Astrocyte of the hippocampus (primary cell): ENCODE data around the gene ZNF483.
A peak's percentile ranks its signal among the peaks of the same experiment; 100 is the strongest.
"Not testable (repeated sequence)": the region's sequence is repeated elsewhere in the genome, so short reads cannot be mapped to it uniquely, and the experiment has no call there.

ENCODE experiments used
- DNase-seq: peaks from one replicate; pipeline ENCODE4 v3.0.0; 2011; ENCODE audit warnings: low read depth, low spot score

ZNF483 gene

DNA sequence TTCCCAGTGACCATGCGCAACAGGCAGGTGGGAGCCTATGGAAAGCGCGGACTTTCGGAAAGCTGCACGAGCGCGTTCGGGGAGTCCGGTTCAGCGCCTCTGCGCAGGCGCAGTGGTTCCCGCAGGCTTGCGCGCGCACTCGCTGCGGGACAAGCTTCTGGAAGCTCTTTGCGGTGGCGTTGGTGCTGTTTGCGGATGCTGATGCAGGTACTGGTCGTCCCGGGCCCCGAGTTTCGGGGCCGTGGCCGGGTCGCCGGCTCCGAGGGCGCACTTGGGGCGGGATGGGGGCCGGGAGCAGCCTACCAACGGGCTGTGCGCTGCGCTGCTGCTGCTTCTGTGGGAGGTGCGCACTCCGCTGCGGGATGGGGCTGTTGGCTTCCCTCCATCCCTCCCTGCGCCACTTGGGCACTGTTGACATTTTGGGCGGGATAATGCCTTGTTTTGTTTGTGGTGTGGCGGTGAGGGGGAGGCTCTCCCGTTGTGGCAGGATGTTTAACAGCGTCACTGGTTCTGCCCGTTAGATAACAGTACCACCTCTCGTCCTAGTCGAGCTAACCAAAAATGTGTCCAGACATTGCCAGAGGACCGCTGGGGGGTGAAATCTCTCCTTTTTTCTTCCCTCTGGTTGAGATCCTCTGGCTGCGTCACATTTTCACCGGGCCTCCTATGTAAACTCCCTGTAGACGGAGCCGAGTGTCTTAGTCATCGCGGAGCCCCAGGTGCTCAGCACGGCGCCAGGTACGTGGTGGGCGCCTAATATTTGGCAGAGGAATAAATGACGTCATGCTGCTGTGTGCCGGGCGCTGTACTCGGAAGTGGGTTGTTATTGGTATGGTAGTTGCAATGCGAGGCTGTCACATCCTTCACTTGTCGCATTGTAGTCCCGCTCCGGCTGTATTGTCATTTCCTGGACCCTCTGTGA, at the start of gene ZNF483:
TSS of gene ZNF483 (plus strand) at position 124 of the 922 bp plus-strand sequence. CDS start 2,217 bp downstream, outside the sequence.
- DNase-seq, result peak; percentile 88

DNA sequence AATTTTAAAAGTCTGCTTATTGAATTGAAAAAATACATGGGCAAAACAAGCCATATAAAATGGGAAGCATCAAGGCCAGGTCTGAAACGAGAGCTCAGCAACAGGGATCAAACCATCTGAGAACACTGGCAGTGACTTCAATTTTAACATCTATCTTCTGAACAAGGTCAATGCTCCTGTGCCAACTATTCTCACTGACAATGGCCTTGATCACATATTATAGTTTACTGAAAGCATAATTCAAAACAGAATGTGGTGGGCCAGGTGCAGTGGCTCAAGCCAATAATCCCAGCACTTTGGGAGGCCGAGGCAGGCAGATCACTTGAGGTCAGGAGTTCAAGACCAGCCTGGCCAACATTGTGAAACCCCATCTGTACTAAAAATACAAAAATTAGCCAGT, 49.8 kb upstream of the ZNF483 start:
- no peak for DNase-seq

DNA sequence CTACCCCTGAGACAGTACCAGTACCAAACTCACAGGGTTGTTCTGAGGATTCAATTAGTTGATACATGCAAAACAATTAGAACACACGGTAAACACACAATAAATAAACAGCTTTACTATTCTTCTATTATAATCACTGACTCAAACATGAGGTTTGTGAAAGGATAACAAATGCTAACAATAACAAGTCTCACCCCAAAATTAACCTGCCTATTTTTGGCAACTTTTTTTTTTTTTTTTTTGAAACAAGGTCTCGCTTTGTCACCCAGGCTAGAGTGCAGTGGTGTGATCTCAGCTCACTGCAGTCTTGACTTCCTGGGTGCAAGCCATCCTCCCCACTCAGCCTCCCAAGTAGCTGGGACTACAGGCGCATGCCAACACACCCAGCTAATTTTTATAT, 47.3 kb upstream of the ZNF483 start:
- no peak for DNase-seq

DNA sequence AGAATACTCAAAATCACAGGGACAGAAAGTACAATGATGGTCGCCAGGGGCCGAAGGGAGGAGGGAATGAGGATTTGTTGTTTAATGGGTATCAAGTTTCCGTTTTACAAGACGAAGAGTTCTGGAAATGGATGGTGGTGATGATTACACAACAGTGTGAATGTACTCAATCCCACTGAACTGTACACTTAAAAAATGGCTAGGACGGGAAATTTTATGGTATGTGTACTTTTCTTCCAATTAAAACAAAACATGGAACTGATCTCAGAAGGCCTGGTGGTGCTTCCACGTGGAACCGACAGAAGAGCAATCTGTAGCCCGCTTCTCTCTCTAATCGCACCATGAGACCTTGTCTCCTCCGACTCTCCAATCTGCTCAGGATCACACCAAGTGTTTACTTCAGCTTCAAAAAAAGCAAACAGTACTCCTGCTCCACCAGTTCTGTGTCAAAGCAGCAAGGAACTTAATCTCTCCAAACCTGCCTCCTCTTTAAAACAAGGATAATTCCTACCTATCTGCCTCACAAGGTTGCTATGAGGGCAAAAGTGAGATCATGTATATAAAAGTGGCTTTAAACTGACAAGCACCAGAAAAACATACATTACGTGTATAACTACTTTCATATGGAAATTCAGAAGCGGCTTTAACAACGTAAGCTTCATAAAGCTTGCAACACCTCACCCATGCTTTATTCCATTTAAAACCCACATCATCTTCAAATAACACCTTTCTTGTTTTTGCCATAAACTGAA, 42.9 kb upstream of the ZNF483 start:
- DNase-seq, result no peak

DNA sequence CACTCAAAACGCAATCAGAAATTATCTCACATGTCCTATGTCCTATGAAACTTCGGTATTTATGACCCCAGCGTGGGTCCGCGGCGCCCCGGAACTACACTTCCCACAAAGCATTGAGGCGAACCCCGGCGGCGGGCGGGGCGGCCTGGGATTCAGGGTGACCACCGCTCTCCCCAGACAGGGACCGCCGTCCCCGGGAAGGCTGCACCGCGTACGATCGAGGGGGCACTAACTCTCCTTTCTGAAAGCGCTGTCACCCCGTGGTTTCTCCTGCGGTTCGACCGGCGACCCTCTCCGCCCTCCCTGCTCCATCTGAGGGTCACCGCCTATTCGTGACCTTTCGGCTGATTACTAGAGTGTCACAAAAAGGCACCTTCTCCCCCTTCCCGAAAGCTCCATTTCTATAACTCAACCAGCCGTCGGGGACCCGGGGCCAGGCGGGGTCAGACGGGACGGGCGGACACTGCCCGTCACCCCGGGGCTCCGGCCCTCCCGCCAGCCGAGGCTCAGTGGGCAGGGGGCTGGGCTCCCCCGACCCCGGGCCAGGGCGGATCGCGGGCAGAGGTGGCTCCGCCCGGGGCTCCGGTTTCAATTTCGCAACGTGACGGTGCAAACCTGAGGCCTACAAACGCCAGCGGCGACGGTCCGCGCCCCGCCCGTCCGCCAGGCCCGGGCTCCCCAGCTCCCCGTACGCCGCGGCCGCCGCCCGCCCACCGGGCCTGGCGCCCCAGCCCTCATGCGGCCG, 42.1 kb upstream of the ZNF483 start:
- peak; percentile 86 for DNase-seq

DNA sequence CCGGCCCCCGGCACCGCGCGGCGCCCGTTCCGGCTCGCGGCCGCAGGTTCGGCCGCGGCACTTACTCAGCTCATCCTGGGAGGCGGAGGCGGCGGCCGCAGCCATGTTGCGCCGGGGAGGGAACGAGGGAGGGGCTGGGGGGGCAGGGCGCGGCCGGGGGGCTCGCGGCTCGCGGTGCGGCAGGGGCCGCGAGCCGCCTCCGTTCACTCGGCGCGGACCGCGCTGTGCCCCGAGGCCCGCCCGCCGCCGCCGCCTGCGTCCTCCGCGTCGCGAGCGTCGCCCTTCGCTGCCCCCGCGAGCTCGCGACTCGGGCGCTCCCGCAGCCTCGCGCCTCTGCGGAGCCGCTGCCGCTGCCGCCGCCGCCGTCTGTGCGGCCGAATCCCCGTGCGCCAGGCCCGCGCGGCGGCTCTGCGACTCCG, 41.5 kb upstream of the ZNF483 start:
- no peak for DNase-seq

DNA sequence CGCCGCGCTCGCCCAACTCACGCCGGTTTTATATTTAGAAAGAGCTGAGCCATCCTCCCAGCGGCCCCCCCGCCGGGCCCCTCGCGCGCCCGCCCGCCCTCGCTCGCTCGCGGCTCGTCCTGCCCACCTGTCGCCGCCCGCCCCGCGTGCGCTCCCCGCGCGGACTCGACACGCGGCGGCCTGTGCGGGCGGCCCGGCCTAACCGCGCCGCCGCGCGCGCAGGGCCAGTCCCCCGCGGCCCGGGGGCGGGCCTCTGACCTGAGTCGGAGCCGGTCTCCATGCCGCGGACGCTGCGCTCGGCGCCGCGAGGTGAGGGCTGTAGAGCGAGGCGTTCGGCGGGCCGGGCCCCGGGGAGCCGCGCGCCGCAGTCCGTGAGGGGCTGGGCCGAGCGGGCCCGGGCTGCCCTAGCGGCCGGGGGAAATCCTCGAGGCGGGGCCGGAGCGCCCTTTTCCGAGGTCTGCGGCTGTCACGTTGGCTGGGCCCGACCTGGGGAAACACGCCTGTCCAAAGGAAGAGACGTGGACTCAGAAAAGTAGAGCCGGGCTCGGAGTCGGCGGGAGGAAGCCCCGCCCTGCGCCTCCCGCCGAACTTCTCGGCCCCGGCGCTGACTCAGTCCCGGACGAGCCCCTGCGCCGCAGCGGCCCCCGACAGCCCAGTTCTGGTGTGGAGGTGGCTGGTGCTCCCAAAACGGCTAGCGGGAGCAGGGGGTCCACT, 41.0 kb upstream of the ZNF483 start, which contains the start of gene ECPAS:
TSS of gene ECPAS (minus strand) at position 526 of the 714 bp plus-strand sequence. CDS start 11,465 bp downstream, outside the sequence.
- peak; percentile 89 for DNase-seq

DNA sequence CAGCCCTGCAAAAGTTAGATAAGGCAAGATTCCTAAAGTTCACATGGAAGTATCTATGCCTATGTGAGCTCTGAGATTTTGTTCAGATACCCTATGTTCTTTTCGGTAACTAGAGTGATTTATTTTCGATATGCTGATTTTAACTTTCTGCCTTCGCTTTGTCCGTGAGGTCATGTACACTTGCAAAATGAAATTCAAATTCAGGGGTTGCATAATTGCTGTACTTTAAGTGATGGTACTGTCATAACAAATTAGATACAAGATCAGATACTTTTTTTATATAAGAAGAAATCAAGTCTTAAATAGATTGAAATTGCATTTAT, 40.4 kb upstream of the ZNF483 start:
- no peak for DNase-seq

DNA sequence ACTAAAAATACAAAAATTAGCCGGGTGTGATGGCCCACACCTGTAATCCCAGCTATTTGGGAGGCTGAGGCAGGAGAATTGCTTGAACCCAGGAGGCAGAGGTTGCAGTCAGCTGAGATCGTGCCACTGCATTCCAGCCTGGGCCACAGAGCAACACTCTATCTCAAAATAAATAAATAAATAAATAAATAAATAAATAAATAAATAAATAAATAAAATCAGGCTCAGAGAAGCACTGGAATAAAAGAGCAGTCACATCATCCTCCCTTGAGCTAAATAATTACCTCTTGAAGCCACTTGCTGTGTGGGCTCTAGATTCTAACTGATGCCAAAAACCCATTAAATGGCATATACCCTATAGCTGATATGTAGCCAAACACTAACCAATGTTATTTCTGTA, 27.8 kb upstream of the ZNF483 start:
- not testable (repeated sequence) for DNase-seq

DNA sequence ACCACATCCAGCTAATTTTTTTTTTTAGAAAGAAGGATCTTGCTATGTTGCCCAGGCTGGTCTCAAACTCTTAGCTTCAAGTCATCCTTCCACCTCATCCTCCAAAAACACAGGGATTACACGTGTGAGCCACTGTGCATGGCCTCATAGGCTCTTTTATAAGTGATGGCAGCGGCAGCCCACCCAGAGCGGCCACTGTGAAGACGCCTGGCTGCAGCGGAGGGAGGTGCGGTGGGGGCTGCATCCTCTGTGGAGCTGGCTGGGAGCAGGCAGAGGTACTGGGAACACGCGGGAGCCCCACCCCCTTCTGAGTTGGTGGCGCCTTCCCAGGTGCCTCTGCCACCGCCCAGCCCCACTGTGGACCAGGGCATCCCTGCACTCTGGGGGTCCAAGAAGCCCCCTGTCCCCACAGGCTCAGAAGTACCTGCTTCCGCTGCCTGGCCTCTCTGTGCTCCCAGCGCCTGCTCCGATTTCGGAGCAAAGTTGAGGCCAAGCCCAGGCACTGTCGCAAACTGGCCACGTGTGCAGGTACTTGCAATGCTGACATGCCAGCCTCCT, 23.9 kb upstream of the ZNF483 start:
- no peak for DNase-seq

DNA sequence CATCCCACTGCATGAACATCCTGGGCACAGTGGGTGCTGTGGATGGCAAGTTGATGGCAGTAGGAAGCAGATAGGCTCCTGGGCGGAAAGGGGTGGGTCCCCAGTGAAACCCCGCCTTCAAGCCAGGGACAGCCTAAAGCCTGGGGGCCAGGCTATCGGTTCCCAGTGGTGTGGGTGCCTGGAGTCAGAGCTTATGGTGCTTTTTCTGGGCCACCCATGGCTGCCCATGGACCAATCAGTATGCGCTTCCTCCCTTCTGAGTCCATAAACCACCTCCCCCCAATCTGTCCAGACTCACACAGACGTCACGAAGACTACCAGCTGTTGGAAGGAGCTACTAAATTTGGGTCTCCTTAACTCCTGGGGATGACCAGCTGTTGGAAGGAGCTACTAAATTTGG, 23.3 kb upstream of the ZNF483 start:
- no peak for DNase-seq

DNA sequence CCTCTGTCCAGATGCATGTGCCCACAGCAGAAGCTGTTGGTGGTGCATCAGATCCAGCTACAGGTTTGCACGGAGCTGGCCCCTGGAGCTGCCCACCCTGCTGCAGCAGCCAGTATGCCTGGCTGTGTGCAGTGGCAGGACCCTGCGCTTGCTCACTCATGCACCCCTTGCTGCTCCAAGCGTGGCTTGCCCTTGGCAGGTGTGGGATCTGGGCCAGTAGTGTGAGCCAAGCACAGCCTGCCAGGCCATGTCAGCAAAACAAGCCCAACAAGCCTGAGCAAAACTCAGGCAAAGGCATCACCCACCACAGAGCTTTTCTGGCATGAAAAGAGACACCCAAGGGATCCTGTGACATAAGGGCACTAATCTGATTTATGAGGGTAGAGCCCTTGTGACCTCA, 22.5 kb upstream of the ZNF483 start:
- DNase-seq, result no peak

DNA sequence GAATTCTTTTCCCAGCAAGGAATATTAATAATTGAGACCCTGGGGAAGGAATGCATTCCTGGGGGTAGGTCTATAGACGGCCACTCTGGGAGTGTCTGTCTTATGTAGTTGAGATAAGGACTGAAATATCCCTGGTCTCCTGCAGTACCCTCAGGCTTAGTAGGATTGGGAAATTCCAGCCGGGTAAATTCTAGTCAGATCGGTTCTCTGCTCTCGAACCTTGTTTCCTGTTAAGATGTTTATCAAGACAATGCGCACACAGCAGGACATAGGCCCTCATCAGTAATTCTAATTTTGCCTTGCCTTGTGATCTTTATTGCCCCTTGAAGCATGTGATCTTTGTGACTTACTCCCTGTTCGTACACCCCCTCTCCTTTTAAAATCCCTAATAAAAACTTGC, 13.4 kb upstream of the ZNF483 start:
- DNase-seq, result not testable (repeated sequence)

DNA sequence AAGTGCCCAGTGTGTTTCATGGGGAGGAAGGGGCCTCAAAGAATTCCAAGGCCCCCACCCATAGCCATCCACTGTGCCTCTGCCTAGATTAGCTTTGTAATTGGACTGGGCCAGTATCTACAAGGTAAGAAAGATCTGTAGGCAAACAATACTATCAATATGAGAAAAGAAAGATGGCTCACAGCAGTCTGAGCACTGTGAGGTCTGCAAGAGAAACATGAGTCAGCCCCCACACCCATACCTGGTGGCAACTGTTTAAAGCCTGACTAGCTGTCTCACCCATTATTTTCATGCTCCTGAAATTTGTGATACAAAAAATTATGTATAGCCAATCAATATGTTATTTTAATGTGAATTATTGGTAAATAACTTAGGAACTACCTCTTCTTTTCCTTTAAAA, 10.0 kb upstream of the ZNF483 start:
- DNase-seq, result no peak

DNA sequence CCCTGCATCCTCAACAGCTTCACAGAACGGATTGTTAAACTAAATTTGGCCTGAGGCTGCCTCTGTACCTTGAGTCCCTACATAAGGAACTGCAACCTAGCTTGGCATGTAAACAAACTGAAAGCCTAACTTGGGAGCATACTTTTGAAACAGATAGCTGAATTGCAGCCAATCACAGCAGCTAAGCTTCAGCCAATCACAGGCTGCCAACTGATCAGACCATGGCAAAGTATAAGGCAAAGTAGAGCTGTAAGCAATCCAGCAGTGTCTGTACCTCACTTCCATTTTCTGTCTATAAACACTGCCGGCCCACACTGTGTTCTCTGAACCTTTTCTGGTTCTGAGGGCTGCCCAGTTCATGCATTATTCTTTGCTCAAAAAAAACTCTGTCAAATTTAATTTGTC, 8.9 kb upstream of the ZNF483 start:
- DNase-seq, result no peak

DNA sequence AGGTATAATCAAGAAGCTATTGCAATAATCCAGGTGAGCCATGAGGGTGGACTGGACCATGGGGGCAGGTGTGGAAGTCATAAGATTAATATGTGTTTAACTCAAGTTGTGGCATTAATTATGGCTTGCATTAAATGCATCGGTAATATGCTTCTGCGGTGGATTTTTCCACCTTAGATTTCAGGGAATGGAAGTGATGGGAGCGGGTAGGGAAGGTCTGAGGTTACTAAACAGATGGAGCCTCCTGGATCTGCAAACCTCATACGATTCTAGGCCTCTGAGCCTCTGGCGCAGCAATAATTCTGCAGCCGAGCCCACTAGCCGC, 286 bp upstream of the ZNF483 start:
- no peak for DNase-seq

DNA sequence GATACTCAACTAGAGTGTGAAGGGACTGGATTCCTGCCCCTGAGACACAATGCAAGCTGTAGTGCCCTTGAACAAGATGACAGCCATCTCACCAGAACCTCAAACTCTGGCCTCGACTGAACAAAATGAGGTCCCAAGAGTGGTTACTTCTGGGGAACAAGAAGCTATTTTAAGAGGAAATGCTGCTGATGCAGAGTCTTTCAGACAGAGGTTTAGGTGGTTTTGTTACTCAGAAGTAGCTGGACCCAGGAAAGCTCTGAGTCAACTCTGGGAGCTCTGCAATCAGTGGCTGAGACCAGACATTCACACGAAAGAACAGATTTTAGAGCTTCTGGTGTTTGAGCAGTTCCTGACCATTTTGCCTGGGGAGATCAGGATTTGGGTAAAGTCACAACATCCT, 2.4 kb downstream of the ZNF483 start:
- DNase-seq, result no peak

DNA sequence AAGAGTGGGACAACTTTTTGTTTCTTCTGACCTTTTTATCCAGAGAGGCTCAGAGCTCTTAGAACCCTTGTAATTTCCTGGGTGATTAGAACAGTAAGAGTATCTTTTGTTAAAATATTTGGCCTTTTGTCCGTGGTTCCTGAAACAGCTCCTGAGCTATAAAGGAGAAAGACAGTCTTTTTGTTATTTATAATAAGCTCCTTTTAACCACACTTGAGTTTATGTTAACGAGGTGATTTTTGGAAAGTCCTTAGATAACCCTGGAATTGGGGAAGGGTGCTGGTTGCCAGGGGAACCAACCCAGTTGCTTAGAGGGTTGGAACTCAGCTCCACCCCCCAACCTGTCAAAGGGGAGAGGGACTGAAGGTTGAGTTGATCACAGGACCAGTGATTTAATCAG, 4.8 kb downstream of the ZNF483 start:
- DNase-seq, result no peak

DNA sequence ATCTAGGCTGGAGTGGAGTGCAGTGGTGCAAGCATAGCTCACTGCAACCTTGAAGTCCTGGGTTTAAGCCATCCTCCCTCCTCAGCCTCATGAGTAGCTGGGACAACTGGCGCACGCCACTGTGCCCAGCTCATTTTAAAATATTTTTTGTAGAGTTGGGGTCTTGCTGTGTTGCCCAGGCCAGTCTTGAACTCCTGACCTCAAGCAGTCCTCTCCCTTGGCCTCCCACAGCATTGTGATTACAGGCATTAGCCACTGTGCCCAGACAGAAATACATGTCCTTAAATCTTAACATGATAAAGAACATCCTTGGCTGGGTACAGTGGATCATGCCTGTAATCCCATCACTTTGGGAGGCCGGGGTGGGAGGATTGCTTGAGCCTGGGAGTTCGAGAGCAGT, 6.7 kb downstream of the ZNF483 start:
- DNase-seq, result no peak

DNA sequence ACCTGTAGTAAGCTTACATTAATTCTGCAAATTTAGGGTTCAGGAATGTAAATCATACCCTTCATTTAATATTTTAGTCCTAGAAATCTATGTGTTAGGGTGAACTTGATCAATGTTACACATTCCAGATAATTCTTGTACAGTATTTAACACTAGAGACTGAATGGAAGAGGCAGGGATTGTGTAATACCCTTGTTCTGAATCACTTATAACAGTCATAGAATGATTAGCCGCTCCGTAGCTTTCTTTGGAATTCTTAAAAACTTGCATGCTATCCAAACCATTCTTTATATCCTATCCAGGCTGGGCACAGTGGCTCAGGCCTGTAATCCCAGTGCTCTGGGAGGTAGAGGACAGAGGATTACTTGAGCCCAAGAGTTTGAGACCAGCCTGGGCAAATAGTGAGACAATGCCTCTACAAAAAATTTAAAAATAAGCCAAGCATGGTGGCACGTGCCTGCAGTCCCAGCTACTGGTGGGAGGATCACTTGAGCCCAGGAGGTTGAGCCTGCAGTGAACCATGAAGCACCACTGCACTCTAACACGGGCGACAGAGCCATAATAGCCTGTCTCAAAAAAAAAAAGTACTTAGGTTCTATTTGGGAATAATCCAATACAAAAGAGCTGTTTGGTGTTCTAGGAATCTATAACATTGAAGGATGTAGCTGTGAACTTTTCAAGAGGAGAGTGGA, 8.3 kb downstream of the ZNF483 start:
- no peak for DNase-seq
